Nephron (organoid): Measurements from ENCODE around the gene POLR3B.
"Not testable (repeated sequence)": the region's sequence is repeated elsewhere in the genome, so short reads cannot be mapped to it uniquely, and the experiment has no call there.

Experiments
- H3K27ac Mint-ChIP-seq, 3 experiments: 2 replicates each; pipeline ENCODE4 v1.8.0; 2020; ENCODE audit warnings: mixed read lengths in 3 of 3, mild to moderate bottlenecking in 2 of 3, moderate library complexity in 1 of 3
- H3K27me3 Mint-ChIP-seq: 2 replicates; pipeline ENCODE4 v1.8.0; 2021; ENCODE audit warnings: low read depth, mild to moderate bottlenecking, moderate library complexity, mixed read lengths
- H3K36me3 Mint-ChIP-seq: 2 replicates; pipeline ENCODE4 v1.8.0; 2020; ENCODE audit warnings: low read depth, mixed read lengths
- H3K4me1 Mint-ChIP-seq: 2 replicates; pipeline ENCODE4 v1.8.0; 2020; ENCODE audit warnings: mixed read lengths
- H3K4me3 Mint-ChIP-seq, 3 experiments: 2 replicates each; pipeline ENCODE4 v1.8.0; 2020; ENCODE audit warnings: mild to moderate bottlenecking in 3 of 3, mixed read lengths in 3 of 3, moderate library complexity in 2 of 3
- H3K9me3 Mint-ChIP-seq: 2 replicates; pipeline ENCODE4 v1.8.0; 2020; ENCODE audit warnings: mixed read lengths
- TF ChIP-seq, protein P1 (sequence below), 3 experiments: fragments of 200-600 bp; sonication (generic); IDR thresholded peaks; one replicate each; pipeline ENCODE4 v1.5.0; 2021; ENCODE audit warnings: antibody characterized with exemption in 3 of 3; ENCODE audit not compliant: unreplicated experiment in 3 of 3

The POLR3B gene

DNA sequence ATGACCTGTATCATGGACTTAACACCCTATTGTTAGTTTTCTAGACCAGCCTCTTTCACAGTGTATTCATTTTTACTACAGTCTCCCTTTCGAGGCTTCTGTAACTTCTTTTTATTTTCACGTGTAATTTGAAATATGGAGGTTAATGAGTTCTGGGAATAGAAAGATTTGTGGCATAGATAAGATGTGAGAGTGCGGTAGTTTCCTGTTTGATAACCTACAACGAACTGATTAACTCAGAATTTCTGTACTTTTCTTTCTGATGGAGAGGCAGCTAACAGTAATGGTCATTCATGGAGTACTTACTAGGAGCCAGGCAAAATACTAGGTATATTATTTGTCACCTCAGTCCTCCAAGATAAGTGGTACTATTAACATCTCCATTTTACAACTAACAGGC is 21.2 kb downstream of the POLR3B start:
- Mint-ChIP-seq H3K9me3 (peaks cover 16% of the 10 kb centered on the region), H3K36me3 (peaks cover 88% of the 10 kb centered on the region), H3K27me3 (no peaks in the 10 kb centered on the region), H3K4me1 (no peaks in the 10 kb centered on the region), H3K4me3 (no peak overlapping the region), H3K27ac (no peak overlapping the region)
- TF ChIP-seq, protein P1, sequence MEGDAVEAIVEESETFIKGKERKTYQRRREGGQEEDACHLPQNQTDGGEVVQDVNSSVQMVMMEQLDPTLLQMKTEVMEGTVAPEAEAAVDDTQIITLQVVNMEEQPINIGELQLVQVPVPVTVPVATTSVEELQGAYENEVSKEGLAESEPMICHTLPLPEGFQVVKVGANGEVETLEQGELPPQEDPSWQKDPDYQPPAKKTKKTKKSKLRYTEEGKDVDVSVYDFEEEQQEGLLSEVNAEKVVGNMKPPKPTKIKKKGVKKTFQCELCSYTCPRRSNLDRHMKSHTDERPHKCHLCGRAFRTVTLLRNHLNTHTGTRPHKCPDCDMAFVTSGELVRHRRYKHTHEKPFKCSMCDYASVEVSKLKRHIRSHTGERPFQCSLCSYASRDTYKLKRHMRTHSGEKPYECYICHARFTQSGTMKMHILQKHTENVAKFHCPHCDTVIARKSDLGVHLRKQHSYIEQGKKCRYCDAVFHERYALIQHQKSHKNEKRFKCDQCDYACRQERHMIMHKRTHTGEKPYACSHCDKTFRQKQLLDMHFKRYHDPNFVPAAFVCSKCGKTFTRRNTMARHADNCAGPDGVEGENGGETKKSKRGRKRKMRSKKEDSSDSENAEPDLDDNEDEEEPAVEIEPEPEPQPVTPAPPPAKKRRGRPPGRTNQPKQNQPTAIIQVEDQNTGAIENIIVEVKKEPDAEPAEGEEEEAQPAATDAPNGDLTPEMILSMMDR (IDR thresholded peaks at IDR 0.05; ENCODE audit: unreplicated experiment in 3 of 3) = no peak

DNA sequence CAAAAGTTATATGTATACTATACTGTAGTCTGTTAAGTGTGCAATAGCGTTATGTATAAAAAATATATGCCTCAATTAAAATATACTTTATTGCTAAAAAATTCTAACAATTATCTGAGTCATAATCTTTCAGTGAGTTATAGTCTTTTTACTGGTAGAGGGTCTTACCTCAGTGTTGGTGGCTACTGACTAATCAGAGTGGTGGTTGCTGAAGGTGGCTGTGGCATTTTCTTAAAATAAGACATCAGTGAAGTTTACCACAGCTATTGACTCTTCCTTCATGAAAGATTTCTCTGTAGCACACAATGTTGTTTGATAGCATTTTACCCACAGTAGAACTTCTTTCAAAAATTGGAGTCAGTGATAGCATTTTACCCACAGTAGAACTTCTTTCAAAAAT is 23.4 kb downstream of the POLR3B start:
- Mint-ChIP-seq H3K27me3 (no peaks in the 10 kb centered on the region), H3K36me3 (peaks cover 80% of the 10 kb centered on the region), H3K9me3 (peaks cover 11% of the 10 kb centered on the region), H3K4me3 (no peak overlapping the region), H3K4me1 (no peaks in the 10 kb centered on the region), H3K27ac (no peak overlapping the region)
- TF ChIP-seq, protein P1 (IDR thresholded peaks at IDR 0.05; ENCODE audit: unreplicated experiment in 3 of 3) = no peak

DNA sequence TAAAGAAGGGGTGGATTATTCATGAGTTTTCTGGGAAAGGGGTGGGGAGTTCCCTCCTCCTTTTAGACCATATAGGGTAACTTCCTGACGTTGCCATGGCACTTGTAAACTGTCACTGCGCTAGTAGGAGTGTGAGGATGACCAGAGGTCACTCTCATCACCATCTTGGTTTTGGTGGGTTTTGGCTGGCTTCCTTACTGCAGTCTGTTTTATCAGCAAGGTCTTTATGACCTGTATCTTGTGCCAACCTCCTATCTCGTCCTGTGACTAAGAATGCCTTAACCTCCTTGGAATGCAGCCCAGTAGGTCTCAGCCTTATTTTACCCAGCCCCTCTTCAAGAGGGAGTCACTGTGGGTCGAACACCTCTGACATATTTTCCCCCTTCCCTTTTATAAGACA is 24.3 kb downstream of the POLR3B start:
- H3K27me3 Mint-ChIP-seq, H3K27ac Mint-ChIP-seq, H3K4me3 Mint-ChIP-seq, H3K4me1 Mint-ChIP-seq: not testable (repeated sequence)
- H3K9me3 Mint-ChIP-seq = peaks cover 11% of the 10 kb centered on the region
- peaks cover 71% of the 10 kb centered on the region for H3K36me3 Mint-ChIP-seq

DNA sequence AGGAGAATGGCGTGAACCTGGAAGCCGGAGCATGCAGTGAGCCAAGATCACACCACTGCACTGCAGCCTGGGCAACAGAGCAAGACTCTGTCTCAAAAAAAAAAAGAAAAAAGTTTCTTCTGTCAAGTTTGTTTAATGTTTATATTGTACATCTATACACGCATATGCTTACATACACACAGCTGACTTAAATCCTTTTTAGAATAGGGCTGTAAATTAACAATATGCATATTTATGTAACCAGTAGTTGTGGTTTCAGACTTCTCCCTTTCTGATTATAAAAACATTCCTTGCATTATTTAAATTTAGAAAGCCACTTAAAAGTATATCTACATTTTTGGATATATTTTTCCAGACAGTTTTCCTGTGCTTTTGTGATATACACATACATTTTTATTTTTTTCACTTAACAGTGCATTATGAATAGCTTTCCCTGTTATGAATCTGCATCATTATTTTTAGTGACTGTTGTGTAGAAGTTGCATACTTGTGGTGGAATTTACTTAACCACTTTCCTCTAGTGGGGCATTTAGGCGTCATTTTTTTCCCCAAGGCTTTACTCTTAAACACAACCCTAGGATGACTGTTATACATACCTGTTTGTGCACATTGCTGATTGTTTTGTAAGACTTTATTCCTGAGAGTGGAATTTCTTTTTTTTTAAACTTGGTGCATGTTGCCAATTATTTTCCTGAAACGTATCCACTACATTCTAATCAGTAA is 29.4 kb downstream of the POLR3B start:
- no peaks in the 10 kb centered on the region for H3K4me1 Mint-ChIP-seq
- peaks cover 40% of the 10 kb centered on the region for H3K36me3 Mint-ChIP-seq
- H3K27me3 Mint-ChIP-seq = no peaks in the 10 kb centered on the region
- TF ChIP-seq, protein P1 (IDR thresholded peaks at IDR 0.05; ENCODE audit: unreplicated experiment in 3 of 3) = no peak
- H3K9me3 Mint-ChIP-seq = peaks cover 9% of the 10 kb centered on the region
- H3K4me3 Mint-ChIP-seq = no peak overlapping the region
- no peak overlapping the region for H3K27ac Mint-ChIP-seq

DNA sequence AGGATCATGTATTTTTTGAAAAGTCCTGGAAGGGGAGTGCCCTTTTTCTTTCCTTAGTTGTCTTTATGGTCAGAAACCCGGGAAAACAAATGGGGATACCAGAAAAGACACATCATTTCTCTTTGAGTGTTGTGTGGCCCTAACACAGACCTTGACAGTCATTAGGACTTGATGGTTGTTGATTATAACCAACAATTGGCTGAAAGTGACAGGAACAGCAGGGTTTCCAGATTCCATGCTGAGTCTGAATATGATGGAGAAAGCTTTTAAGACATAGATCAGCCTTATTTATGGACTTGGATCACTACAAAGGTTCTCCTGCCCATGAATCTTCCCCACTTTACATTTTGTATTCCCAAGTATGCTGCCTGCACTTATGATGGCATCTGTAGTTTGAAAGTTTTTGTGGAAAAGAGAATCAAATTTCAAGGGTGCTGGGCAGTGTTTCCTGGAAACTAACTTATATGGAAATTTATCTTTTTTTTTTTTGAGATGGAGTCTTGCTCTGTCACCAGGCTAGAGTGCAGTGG is 30.4 kb downstream of the POLR3B start:
- Mint-ChIP-seq H3K4me1 (no peaks in the 10 kb centered on the region), H3K9me3 (peaks cover 2% of the 10 kb centered on the region), H3K27me3 (no peaks in the 10 kb centered on the region), H3K36me3 (peaks cover 33% of the 10 kb centered on the region), H3K27ac (no peak overlapping the region), H3K4me3 (no peak overlapping the region)
- TF ChIP-seq, protein P1 (IDR thresholded peaks at IDR 0.05; ENCODE audit: unreplicated experiment in 3 of 3) = no peak

DNA sequence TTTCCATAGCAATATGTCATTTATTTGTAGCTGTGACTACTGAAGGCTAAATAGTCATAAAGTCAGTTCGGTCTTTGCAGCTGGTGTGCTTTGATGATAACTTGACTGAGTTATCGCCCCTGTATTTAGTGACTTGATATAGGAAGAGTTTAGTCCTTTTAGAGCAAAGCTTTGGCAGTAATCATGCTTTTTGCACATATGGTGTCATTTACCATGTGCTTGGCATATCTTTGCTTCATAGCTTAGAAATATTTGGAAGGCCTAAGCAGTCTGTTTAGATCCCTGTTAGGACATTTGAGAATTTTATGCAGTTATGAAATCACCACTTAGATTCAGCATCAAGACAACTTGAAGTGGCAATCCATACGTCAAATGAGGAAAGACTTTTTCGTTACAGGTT is 31.6 kb downstream of the POLR3B start:
- peaks cover 34% of the 10 kb centered on the region for H3K36me3 Mint-ChIP-seq
- no peaks in the 10 kb centered on the region for H3K27me3 Mint-ChIP-seq
- TF ChIP-seq, protein P1 (IDR thresholded peaks at IDR 0.05; ENCODE audit: unreplicated experiment in 3 of 3) = no peak
- no peak overlapping the region for H3K27ac Mint-ChIP-seq
- H3K4me1 Mint-ChIP-seq = no peaks in the 10 kb centered on the region
- no peak overlapping the region for H3K4me3 Mint-ChIP-seq
- no peaks in the 10 kb centered on the region for H3K9me3 Mint-ChIP-seq
